Prostate gland (tissue), 2 donors: ENCODE measurements around the gene CREB1.

Experiments used
- CTCF ChIP-seq, 4 experiments: fragments of 200-600 bp in 2 of 4; fragments of 450-650 bp in 2 of 4; sonication (generic) in 2 of 4; IDR thresholded peaks; 1 replicate in 3 of 4; 2 replicates in 1 of 4; pipeline ENCODE4 v1.5.1; 2016 to 2019; ENCODE audit warnings: antibody characterized with exemption in 4 of 4, mild to moderate bottlenecking in 2 of 4, moderate library complexity in 2 of 4
- POLR2AphosphoS5 ChIP-seq: sonication (generic); formaldehyde crosslinking; IDR thresholded peaks from one replicate; pipeline ENCODE4 v1.6.1; 2017; ENCODE audit warnings: antibody characterized with exemption

GRCh38 chr2:207487650-207488311 is 42.0 kb upstream of the CREB1 start:
- TF ChIP-seq CTCF (IDR thresholded peaks at IDR 0.05) = no peak
- no peak for TF ChIP-seq POLR2AphosphoS5
